ENCODE measurements around the gene ATP11C. TPM values are rescaled to one million over a fixed set of nuclear protein-coding genes. Genes with fewer than 3 reads are reported as not detected.
A peak's percentile ranks its signal among the peaks of the same experiment; 100 is the strongest.

ATP11C gene
- total RNA-seq, 4 donors from 2014 or later = 22.8 to 40.3 (median 26.2) TPM

- Histone ChIP-seq H3K27me3 (no peaks in the 10 kb centered on the region), H3K36me3 (no peaks in the 10 kb centered on the region), H3K4me1 (no peaks in the 10 kb centered on the region), H3K4me3 (replicated peaks in 1 of 3) (no peak overlapping the region), H3K27ac (no peak overlapping the region), H3K9me3 (no peaks in the 10 kb centered on the region)
- intact Hi-C loops (cut with DNase I) = no loop called here
- 57 to 75% methylated on average over 3 of the region's 3 CpGs for WGBS, 2 donors
- DNase-seq = no peak
- TF ChIP-seq CTCF (IDR thresholded peaks at IDR 0.05) (no peak), POLR2A (IDR thresholded peaks at IDR 0.05) (no peak)
Observed at GRCh38 chrX:139949703-139950102, 16.9 kb upstream of the ATP11C start.

GRCh38 chrX:139945075-139945474 lies 12.2 kb upstream of the ATP11C start:
- DNase-seq = no peak
- Histone ChIP-seq H3K4me3 (replicated peaks in 1 of 3) (no peak overlapping the region), H3K36me3 (no peaks in the 10 kb centered on the region), H3K4me1 (no peaks in the 10 kb centered on the region), H3K27ac (no peak overlapping the region), H3K9me3 (no peaks in the 10 kb centered on the region), H3K27me3 (no peaks in the 10 kb centered on the region)
- no peak for TF ChIP-seq POLR2A (IDR thresholded peaks at IDR 0.05)
- no peak for TF ChIP-seq CTCF (IDR thresholded peaks at IDR 0.05)
- intact Hi-C loops (cut with DNase I) = no loop called here
- WGBS, 2 donors = 93% methylated on average over 3 of the region's 3 CpGs

- intact Hi-C loops (cut with DNase I) = no loop called here
- Histone ChIP-seq H3K27me3 (no peaks in the 10 kb centered on the region), H3K36me3 (no peaks in the 10 kb centered on the region), H3K9me3 (no peaks in the 10 kb centered on the region), H3K4me3 (replicated peaks in 1 of 3) (no peak overlapping the region), H3K4me1 (peaks cover 0 to 4% of the 10 kb centered on the region in 2 donors), H3K27ac (no peak overlapping the region)
- DNase-seq = no peak
- TF ChIP-seq POLR2A (IDR thresholded peaks at IDR 0.05) (no peak), CTCF (IDR thresholded peaks at IDR 0.05) (no peak)
Observed at GRCh38 chrX:139936259-139936658, 3.4 kb upstream of the ATP11C start.

GRCh38 chrX:139933904-139934303 lies 1.1 kb upstream of the ATP11C start:
- H3K27me3 ChIP-seq = no peaks in the 10 kb centered on the region
- intact Hi-C loops (cut with DNase I) = no loop called here
- H3K4me3 ChIP-seq (replicated peaks in 1 of 3) = peak overlapping the region in 1 of 3 donors; percentile 63
- 81% methylated on average over 15 of the region's 15 CpGs for WGBS, 2 donors
- no peak for DNase-seq
- TF ChIP-seq CTCF (IDR thresholded peaks at IDR 0.05) (no peak), POLR2A (IDR thresholded peaks at IDR 0.05) (no peak)
- H3K4me1 ChIP-seq = peaks cover 0 to 4% of the 10 kb centered on the region in 2 donors
- H3K27ac ChIP-seq = peak overlapping the region; percentile 93 to 97 (median 97)
- no peaks in the 10 kb centered on the region for H3K36me3 ChIP-seq
- H3K9me3 ChIP-seq = no peaks in the 10 kb centered on the region

- peak overlapping the region; percentile 9 to 63 (median 53) for H3K4me3 ChIP-seq (replicated peaks in 1 of 3)
- H3K27me3 ChIP-seq = no peaks in the 10 kb centered on the region
- peak; percentile 46 to 51 for DNase-seq
- H3K27ac ChIP-seq = peak overlapping the region; percentile 93 to 97 (median 97)
- H3K36me3 ChIP-seq = no peaks in the 10 kb centered on the region
- intact Hi-C loops (cut with DNase I) = no loop called here
- no peak for TF ChIP-seq POLR2A (IDR thresholded peaks at IDR 0.05)
- TF ChIP-seq CTCF (IDR thresholded peaks at IDR 0.05) = no peak
- no peaks in the 10 kb centered on the region for H3K9me3 ChIP-seq
- H3K4me1 ChIP-seq = peaks cover 0 to 4% of the 10 kb centered on the region in 2 donors
- 0% methylated on average over 6 of the region's 109 CpGs; no CpG with 5 or more reads in 1 of the 2 donors for WGBS, 2 donors
Observed at GRCh38 chrX:139932073-139932900, 566 bp downstream of the ATP11C start.

Data from thyroid gland (tissue), 4 donors.